Skeletal muscle satellite cell (primary cell): ENCODE data around the gene CSRNP3. TPM values are rescaled to one million over a fixed set of nuclear protein-coding genes. Genes with fewer than 3 reads are reported as not detected.

Experiments
- H3K27me3 ChIP-seq: 2 replicates; pipeline ENCODE4 v1.7.0; 2013; ENCODE audit warnings: low read length; ENCODE audit not compliant: control insufficient read depth, insufficient read depth
- H3K36me3 ChIP-seq: 2 replicates; pipeline ENCODE4 v1.7.0; 2013; ENCODE audit warnings: mild to moderate bottlenecking, control low read depth, low read length; ENCODE audit not compliant: insufficient read depth
- H3K4me1 ChIP-seq: 2 replicates; pipeline ENCODE4 v1.7.0; 2013; ENCODE audit warnings: low read length; ENCODE audit not compliant: control insufficient read depth, insufficient read depth
- H3K4me2 ChIP-seq: 2 replicates; pipeline ENCODE4 v1.7.0; 2013; ENCODE audit warnings: mild to moderate bottlenecking, low read length
- H3K4me3 ChIP-seq: 2 replicates; pipeline ENCODE4 v1.7.0; 2013; ENCODE audit warnings: low read length
- H3K9ac ChIP-seq: 2 replicates; pipeline ENCODE4 v1.7.0; 2013; ENCODE audit warnings: mild to moderate bottlenecking, low read depth, low read length, moderate library complexity
- H3K9me3 ChIP-seq: replicated peaks from 2 replicates; pipeline ENCODE4 v1.7.0; 2013; ENCODE audit warnings: mild to moderate bottlenecking, control low read depth, low read length
- total RNA-seq: library from RNA; depleted of rRNA; stranded (reverse); fragments of >200 nt; gene quantifications from 2 replicates; pipeline ENCODE4 v1.2.3, GENCODE V29; 2012; rRNA removed

Gene CSRNP3
- total RNA-seq, result under 0.01 and 0.44 TPM in 2 replicates

GRCh38 chr2:165469417-165469816, at the start of gene CSRNP3:
Gene CSRNP3, plus strand, starts transcription at chr2:165469698. Its CDS starts 125,368 bp downstream, at chr2:165595066.
- Histone ChIP-seq H3K9me3 (no peaks in the 10 kb centered on the region), H3K4me3 (peak within 1 kb of the TSS; percentile 67), H3K4me2 (peak within 1 kb of the TSS; percentile 65), H3K36me3 (no peaks in the 10 kb centered on the region), H3K27me3 (no peaks in the 10 kb centered on the region), H3K4me1 (no peaks in the 10 kb centered on the region), H3K9ac (peak within 1 kb of the TSS; percentile 69)

- Histone ChIP-seq H3K4me3 (no peak overlapping the region), H3K4me1 (no peaks in the 10 kb centered on the region), H3K36me3 (no peaks in the 10 kb centered on the region), H3K9me3 (no peaks in the 10 kb centered on the region), H3K9ac (no peak overlapping the region), H3K4me2 (no peak overlapping the region), H3K27me3 (no peaks in the 10 kb centered on the region)
These were observed 49.3 kb upstream of the CSRNP3 start for GRCh38 chr2:165420231-165420630.

GRCh38 chr2:165423081-165423480, 46.4 kb upstream of the CSRNP3 start:
- Histone ChIP-seq H3K9me3 (no peaks in the 10 kb centered on the region), H3K4me1 (no peaks in the 10 kb centered on the region), H3K4me2 (no peak overlapping the region), H3K27me3 (no peaks in the 10 kb centered on the region), H3K36me3 (no peaks in the 10 kb centered on the region), H3K9ac (no peak overlapping the region), H3K4me3 (no peak overlapping the region)

GRCh38 chr2:165425556-165425955, 43.9 kb upstream of the CSRNP3 start:
- Histone ChIP-seq H3K4me3 (no peak overlapping the region), H3K27me3 (no peaks in the 10 kb centered on the region), H3K36me3 (no peaks in the 10 kb centered on the region), H3K9me3 (no peaks in the 10 kb centered on the region), H3K4me2 (no peak overlapping the region), H3K9ac (no peak overlapping the region), H3K4me1 (no peaks in the 10 kb centered on the region)

- Histone ChIP-seq H3K4me1 (no peaks in the 10 kb centered on the region), H3K9ac (no peak overlapping the region), H3K27me3 (no peaks in the 10 kb centered on the region), H3K4me3 (no peak overlapping the region), H3K9me3 (no peaks in the 10 kb centered on the region), H3K36me3 (no peaks in the 10 kb centered on the region), H3K4me2 (no peak overlapping the region)
These were observed 41.8 kb upstream of the CSRNP3 start for GRCh38 chr2:165427686-165428085.

- Histone ChIP-seq H3K4me2 (no peak overlapping the region), H3K36me3 (no peaks in the 10 kb centered on the region), H3K9me3 (no peaks in the 10 kb centered on the region), H3K27me3 (no peaks in the 10 kb centered on the region), H3K4me3 (no peak overlapping the region), H3K4me1 (no peaks in the 10 kb centered on the region), H3K9ac (no peak overlapping the region)
These were observed 40.6 kb upstream of the CSRNP3 start for GRCh38 chr2:165428926-165429325.

GRCh38 chr2:165431014-165431413, 38.5 kb upstream of the CSRNP3 start:
- no peak overlapping the region for H3K4me2 ChIP-seq
- H3K9me3 ChIP-seq, result no peaks in the 10 kb centered on the region
- no peaks in the 10 kb centered on the region for H3K27me3 ChIP-seq
- H3K36me3 ChIP-seq, result no peaks in the 10 kb centered on the region
- no peaks in the 10 kb centered on the region for H3K4me1 ChIP-seq
- H3K4me3 ChIP-seq, result no peak overlapping the region
- no peak overlapping the region for H3K9ac ChIP-seq

- Histone ChIP-seq H3K9me3 (no peaks in the 10 kb centered on the region), H3K27me3 (no peaks in the 10 kb centered on the region), H3K4me1 (no peaks in the 10 kb centered on the region), H3K36me3 (no peaks in the 10 kb centered on the region), H3K9ac (no peak overlapping the region), H3K4me2 (no peak overlapping the region), H3K4me3 (no peak overlapping the region)
These were observed 37.1 kb upstream of the CSRNP3 start for GRCh38 chr2:165432234-165432966.

GRCh38 chr2:165434865-165435496, 34.5 kb upstream of the CSRNP3 start:
- Histone ChIP-seq H3K27me3 (no peaks in the 10 kb centered on the region), H3K4me3 (no peak overlapping the region), H3K4me2 (no peak overlapping the region), H3K36me3 (no peaks in the 10 kb centered on the region), H3K9me3 (no peaks in the 10 kb centered on the region), H3K4me1 (no peaks in the 10 kb centered on the region), H3K9ac (no peak overlapping the region)

- Histone ChIP-seq H3K36me3 (no peaks in the 10 kb centered on the region), H3K4me1 (no peaks in the 10 kb centered on the region), H3K27me3 (no peaks in the 10 kb centered on the region), H3K4me2 (no peak overlapping the region), H3K4me3 (no peak overlapping the region), H3K9me3 (no peaks in the 10 kb centered on the region), H3K9ac (no peak overlapping the region)
These were observed 33.9 kb upstream of the CSRNP3 start for GRCh38 chr2:165435611-165436010.

GRCh38 chr2:165436559-165436958, 32.9 kb upstream of the CSRNP3 start:
- Histone ChIP-seq H3K4me3 (no peak overlapping the region), H3K9ac (no peak overlapping the region), H3K4me1 (no peaks in the 10 kb centered on the region), H3K27me3 (no peaks in the 10 kb centered on the region), H3K4me2 (no peak overlapping the region), H3K9me3 (no peaks in the 10 kb centered on the region), H3K36me3 (no peaks in the 10 kb centered on the region)

- Histone ChIP-seq H3K4me3 (no peak overlapping the region), H3K36me3 (no peaks in the 10 kb centered on the region), H3K27me3 (no peaks in the 10 kb centered on the region), H3K4me2 (no peak overlapping the region), H3K9me3 (no peaks in the 10 kb centered on the region), H3K4me1 (no peaks in the 10 kb centered on the region), H3K9ac (no peak overlapping the region)
These were observed 29.1 kb upstream of the CSRNP3 start for GRCh38 chr2:165440367-165440766.
